HEK293 (cell line): ENCODE results near the gene TFB2M.

Source experiments
- CTCF ChIA-PET: fragments of 350-600 bp; formaldehyde crosslinking; extraction: SDS; loops from one replicate; lab custom pipeline; 2021; ENCODE audit warnings: antibody characterized with exemption; lab: Yijun Ruan, JAX
- POLR2A ChIA-PET: fragments of 300-600 bp; formaldehyde crosslinking; extraction: SDS; loops from one replicate; lab custom pipeline; 2020; ENCODE audit warnings: antibody characterized with exemption, inconsistent platforms; lab: Yijun Ruan, JAX
- H3K27ac ChIP-seq: fragments of 200-500 bp; sonication (Bioruptor generic); 2 replicates; pipeline ENCODE4 v1.5.1; 2014; ENCODE audit warnings: low read depth, low read length, control low read depth, inconsistent platforms; ENCODE audit errors: extremely low read depth
- H3K36me3 ChIP-seq, 2 experiments: fragments of 200-500 bp in 1 of 2; sonication (Bioruptor generic) in 1 of 2; 1 replicate in 1 of 2; 2 replicates in 1 of 2; pipeline ENCODE4 v1.5.1; 2014 to 2017; ENCODE audit warnings: inconsistent platforms in 2 of 2, low read length in 2 of 2; ENCODE audit not compliant: control insufficient read depth in 2 of 2, insufficient read depth in 1 of 2
- H3K4me1 ChIP-seq: fragments of 200-500 bp; sonication (Bioruptor generic); 2 replicates; pipeline ENCODE4 v1.5.1; 2014; ENCODE audit warnings: mild to moderate bottlenecking, low read length, inconsistent platforms; ENCODE audit not compliant: control insufficient read depth, insufficient read depth
- H3K4me3 ChIP-seq: 2 replicates; pipeline ENCODE4 v1.5.1; 2011; ENCODE audit warnings: low read depth, mild to moderate bottlenecking, control low read depth, low read length, moderate library complexity
- H3K9me3 ChIP-seq: fragments of 200-500 bp; sonication (Bioruptor generic); 2 replicates; pipeline ENCODE4 v1.5.1; 2014; ENCODE audit warnings: low read depth, low read length, inconsistent platforms; ENCODE audit not compliant: control insufficient read depth, insufficient read depth
- KLF8 ChIP-seq: fragments of 450-650 bp; formaldehyde crosslinking; IDR thresholded peaks from 2 replicates; pipeline ENCODE4 v1.5.1; 2016; ENCODE audit warnings: missing biosample characterization, missing genetic modification characterization
- OSR2 ChIP-seq: fragments of 450-650 bp; formaldehyde crosslinking; IDR thresholded peaks from 2 replicates; pipeline ENCODE4 v1.5.1; 2016; ENCODE audit warnings: missing biosample characterization, missing genetic modification characterization
- SETDB1 ChIP-seq: IDR thresholded peaks from one replicate; pipeline ENCODE4 v1.6.1; 2017; ENCODE audit warnings: mild to moderate bottlenecking, low read length, moderate library complexity, mixed read lengths; ENCODE audit not compliant: insufficient read length
- SP2 ChIP-seq: fragments of 450-650 bp; formaldehyde crosslinking; IDR thresholded peaks from 2 replicates; pipeline ENCODE4 v1.5.1; 2016; ENCODE audit warnings: missing biosample characterization, missing genetic modification characterization
- SP3 ChIP-seq: fragments of 450-650 bp; formaldehyde crosslinking; IDR thresholded peaks from 2 replicates; pipeline ENCODE4 v1.5.1; 2016; ENCODE audit warnings: missing biosample characterization, missing genetic modification characterization
- ZBTB6 ChIP-seq: fragments of 450-650 bp; formaldehyde crosslinking; IDR thresholded peaks from 2 replicates; pipeline ENCODE4 v1.5.1; 2017; ENCODE audit warnings: missing biosample characterization, missing genetic modification characterization
- ZNF175 ChIP-seq: fragments of 450-650 bp; formaldehyde crosslinking; IDR thresholded peaks from 2 replicates; pipeline ENCODE4 v1.5.1; 2016; ENCODE audit warnings: missing biosample characterization, missing genetic modification characterization
- ZNF350 ChIP-seq: fragments of 450-650 bp; formaldehyde crosslinking; IDR thresholded peaks from 2 replicates; pipeline ENCODE4 v1.5.0; 2017; ENCODE audit warnings: missing biosample characterization, mild to moderate bottlenecking, missing genetic modification characterization
- ZNF423 ChIP-seq: fragments of 450-650 bp; formaldehyde crosslinking; IDR thresholded peaks from 2 replicates; pipeline ENCODE4 v1.5.1; 2016; ENCODE audit warnings: missing biosample characterization, missing genetic modification characterization
- ZNF488 ChIP-seq: fragments of 450-650 bp; formaldehyde crosslinking; IDR thresholded peaks from 2 replicates; pipeline ENCODE4 v1.5.1; 2016; ENCODE audit warnings: missing biosample characterization, missing genetic modification characterization
- ZNF501 ChIP-seq: fragments of 450-650 bp; formaldehyde crosslinking; IDR thresholded peaks from 2 replicates; pipeline ENCODE4 v1.5.1; 2016; ENCODE audit warnings: missing biosample characterization, missing genetic modification characterization
- ZNF549 ChIP-seq: fragments of 450-650 bp; IDR thresholded peaks from 2 replicates; pipeline ENCODE4 v1.5.1; 2018; ENCODE audit warnings: missing biosample characterization, missing genetic modification characterization, mild to moderate bottlenecking, inconsistent platforms, moderate library complexity
- TF ChIP-seq, protein P1 (sequence below): fragments of 450-650 bp; formaldehyde crosslinking; conservative IDR thresholded peaks from 2 replicates; pipeline ENCODE4 v1.5.1; 2016; ENCODE audit warnings: low read depth, missing biosample characterization, missing genetic modification characterization
- TF ChIP-seq, protein P2 (sequence below): fragments of 450-650 bp; formaldehyde crosslinking; IDR thresholded peaks from 2 replicates; pipeline ENCODE4 v1.5.1; 2016; ENCODE audit warnings: missing biosample characterization, missing genetic modification characterization
- TF ChIP-seq, protein P3 (sequence below): fragments of 450-650 bp; formaldehyde crosslinking; IDR thresholded peaks from 2 replicates; pipeline ENCODE4 v1.5.1; 2016; ENCODE audit warnings: missing biosample characterization, missing genetic modification characterization

The TFB2M gene

GRCh38 chr1:246516126-246516525 is 49.9 kb downstream of the TFB2M start (continued):
- TF ChIP-seq, protein P1, sequence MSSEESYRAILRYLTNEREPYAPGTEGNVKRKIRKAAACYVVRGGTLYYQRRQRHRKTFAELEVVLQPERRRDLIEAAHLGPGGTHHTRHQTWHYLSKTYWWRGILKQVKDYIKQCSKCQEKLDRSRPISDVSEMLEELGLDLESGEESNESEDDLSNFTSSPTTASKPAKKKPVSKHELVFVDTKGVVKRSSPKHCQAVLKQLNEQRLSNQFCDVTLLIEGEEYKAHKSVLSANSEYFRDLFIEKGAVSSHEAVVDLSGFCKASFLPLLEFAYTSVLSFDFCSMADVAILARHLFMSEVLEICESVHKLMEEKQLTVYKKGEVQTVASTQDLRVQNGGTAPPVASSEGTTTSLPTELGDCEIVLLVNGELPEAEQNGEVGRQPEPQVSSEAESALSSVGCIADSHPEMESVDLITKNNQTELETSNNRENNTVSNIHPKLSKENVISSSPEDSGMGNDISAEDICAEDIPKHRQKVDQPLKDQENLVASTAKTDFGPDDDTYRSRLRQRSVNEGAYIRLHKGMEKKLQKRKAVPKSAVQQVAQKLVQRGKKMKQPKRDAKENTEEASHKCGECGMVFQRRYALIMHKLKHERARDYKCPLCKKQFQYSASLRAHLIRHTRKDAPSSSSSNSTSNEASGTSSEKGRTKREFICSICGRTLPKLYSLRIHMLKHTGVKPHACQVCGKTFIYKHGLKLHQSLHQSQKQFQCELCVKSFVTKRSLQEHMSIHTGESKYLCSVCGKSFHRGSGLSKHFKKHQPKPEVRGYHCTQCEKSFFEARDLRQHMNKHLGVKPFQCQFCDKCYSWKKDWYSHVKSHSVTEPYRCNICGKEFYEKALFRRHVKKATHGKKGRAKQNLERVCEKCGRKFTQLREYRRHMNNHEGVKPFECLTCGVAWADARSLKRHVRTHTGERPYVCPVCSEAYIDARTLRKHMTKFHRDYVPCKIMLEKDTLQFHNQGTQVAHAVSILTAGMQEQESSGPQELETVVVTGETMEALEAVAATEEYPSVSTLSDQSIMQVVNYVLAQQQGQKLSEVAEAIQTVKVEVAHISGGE = no peak
- TF ChIP-seq ZNF501 (tag by site-specific recombination) = no peak
- no peak for TF ChIP-seq SP3 (tag by site-specific recombination)
- TF ChIP-seq, all 188 proteins: peak for 0

DNA sequence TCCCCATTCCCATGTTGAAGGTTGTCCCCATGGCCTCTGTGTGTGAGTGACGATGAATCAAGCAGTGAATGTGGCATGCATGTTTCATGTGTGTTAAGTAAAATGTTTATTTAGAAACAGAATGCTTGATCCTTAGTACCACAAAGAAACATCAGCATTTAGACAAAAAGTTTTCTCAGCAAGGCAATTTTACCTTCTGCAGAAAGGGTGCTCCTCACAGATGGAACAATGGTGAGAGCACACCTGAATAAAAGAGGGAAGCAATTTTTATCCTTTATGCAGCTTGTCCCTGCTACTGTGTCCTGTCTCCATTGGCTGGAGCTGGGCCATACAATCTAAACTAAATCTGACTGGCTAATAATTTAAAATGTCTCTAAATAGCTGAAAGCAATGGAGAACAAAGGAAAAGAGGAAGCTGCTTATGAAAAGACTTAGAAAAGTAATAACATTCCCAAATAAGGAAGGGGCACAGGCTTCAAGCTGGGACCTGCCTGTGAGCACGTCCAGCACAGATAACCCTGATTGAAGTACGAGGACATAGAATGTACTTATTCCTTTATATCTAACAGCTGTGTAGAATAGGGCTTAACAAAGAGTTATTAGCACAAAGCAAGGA is 50.6 kb downstream of the TFB2M start:
- POLR2A ChIA-PET = no interaction called here
- H3K36me3 ChIP-seq = no peaks in the 10 kb centered on the region
- no peak overlapping the region for H3K27ac ChIP-seq
- TF ChIP-seq SETDB1 = peak; percentile 99
- no peak for TF ChIP-seq ZNF175 (tag by site-specific recombination)
- CTCF ChIA-PET = no interaction called here
- H3K4me1 ChIP-seq = no peaks in the 10 kb centered on the region
- H3K4me3 ChIP-seq = no peak overlapping the region
- no peaks in the 10 kb centered on the region for H3K9me3 ChIP-seq

- Histone ChIP-seq H3K9me3 (no peaks in the 10 kb centered on the region), H3K4me1 (no peaks in the 10 kb centered on the region), H3K27ac (no peak overlapping the region), H3K36me3 (no peaks in the 10 kb centered on the region), H3K4me3 (no peak overlapping the region)
- ChIA-PET CTCF (no interaction called here), POLR2A (no interaction called here)
- no peak for TF ChIP-seq SP2
- no peak for TF ChIP-seq OSR2
- TF ChIP-seq ZNF350 (tag by site-specific recombination) = no peak
- TF ChIP-seq ZNF423 (tag by site-specific recombination) = no peak
- no peak for TF ChIP-seq ZNF488 (tag by site-specific recombination)
- no peak for TF ChIP-seq ZBTB6 (tag by site-specific recombination)
- TF ChIP-seq, protein P2, sequence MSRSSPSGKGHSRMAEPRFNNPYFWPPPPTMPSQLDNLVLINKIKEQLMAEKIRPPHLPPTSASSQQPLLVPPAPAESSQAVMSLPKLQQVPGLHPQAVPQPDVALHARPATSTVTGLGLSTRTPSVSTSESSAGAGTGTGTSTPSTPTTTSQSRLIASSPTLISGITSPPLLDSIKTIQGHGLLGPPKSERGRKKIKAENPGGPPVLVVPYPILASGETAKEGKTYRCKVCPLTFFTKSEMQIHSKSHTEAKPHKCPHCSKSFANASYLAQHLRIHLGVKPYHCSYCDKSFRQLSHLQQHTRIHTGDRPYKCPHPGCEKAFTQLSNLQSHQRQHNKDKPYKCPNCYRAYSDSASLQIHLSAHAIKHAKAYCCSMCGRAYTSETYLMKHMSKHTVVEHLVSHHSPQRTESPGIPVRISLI (tag by site-specific recombination) = no peak
- no peak for TF ChIP-seq ZNF549 (tag by site-specific recombination)
- TF ChIP-seq, protein P3, sequence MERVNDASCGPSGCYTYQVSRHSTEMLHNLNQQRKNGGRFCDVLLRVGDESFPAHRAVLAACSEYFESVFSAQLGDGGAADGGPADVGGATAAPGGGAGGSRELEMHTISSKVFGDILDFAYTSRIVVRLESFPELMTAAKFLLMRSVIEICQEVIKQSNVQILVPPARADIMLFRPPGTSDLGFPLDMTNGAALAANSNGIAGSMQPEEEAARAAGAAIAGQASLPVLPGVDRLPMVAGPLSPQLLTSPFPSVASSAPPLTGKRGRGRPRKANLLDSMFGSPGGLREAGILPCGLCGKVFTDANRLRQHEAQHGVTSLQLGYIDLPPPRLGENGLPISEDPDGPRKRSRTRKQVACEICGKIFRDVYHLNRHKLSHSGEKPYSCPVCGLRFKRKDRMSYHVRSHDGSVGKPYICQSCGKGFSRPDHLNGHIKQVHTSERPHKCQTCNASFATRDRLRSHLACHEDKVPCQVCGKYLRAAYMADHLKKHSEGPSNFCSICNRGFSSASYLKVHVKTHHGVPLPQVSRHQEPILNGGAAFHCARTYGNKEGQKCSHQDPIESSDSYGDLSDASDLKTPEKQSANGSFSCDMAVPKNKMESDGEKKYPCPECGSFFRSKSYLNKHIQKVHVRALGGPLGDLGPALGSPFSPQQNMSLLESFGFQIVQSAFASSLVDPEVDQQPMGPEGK (tag by site-specific recombination) = no peak
- no peak for TF ChIP-seq KLF8 (tag by site-specific recombination)
Observed at GRCh38 chr1:246513619-246514343, 52.3 kb downstream of the TFB2M start.
